Measurements from ENCODE around the gene F2RL1.
"Not testable (repeated sequence)": the region's sequence is repeated elsewhere in the genome, so short reads cannot be mapped to it uniquely, and the experiment has no call there.

F2RL1 gene

DNA sequence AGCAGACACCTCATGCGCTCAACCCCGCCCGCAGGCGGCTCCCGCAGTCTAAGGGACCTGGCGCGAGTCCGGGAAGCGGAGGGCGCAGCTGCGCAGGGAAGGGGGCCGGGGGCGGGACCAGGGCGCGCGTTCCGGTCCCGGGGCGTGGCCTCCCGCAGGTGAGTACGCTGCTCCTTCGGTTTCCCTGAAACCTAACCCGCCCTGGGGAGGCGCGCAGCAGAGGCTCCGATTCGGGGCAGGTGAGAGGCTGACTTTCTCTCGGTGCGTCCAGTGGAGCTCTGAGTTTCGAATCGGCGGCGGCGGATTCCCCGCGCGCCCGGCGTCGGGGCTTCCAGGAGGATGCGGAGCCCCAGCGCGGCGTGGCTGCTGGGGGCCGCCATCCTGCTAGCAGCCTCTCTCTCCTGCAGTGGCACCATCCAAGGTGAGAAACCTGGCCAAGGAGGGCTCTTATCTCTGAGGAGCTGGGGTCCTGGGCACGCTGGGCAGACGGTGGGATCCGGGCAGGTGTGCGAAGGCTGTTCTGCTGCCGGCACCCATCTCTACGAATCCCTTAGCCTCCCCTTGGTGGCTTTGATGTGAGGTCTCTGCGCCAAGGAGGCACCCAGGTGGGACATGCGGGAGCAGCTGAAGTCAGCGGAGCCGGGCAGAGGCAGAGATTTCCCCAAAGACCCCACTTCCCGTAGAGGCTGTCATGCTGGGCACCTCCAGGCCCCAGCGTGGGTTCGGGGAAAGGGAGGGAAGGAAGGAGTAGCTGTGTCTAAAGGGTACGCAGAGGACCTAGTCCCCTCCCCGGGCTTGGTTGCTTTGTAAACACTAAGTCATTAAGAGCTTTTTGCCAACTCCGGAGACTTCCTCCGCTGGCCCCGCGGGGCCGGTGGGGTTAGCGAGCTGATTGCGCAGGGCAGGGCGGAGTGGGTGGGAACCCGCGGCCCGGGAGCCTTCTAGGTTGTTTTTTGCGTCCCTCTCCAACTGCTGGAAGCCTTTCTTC, at the start of gene F2RL1:
Gene F2RL1, plus strand, starts transcription at position 187 of the 988 bp plus-strand sequence. Its CDS starts 153 bp downstream, at position 340.
- intact Hi-C loops (cut with DNase I), result no loop called here
- peak; percentile 7 to 85 (median 64) for DNase-seq

DNA sequence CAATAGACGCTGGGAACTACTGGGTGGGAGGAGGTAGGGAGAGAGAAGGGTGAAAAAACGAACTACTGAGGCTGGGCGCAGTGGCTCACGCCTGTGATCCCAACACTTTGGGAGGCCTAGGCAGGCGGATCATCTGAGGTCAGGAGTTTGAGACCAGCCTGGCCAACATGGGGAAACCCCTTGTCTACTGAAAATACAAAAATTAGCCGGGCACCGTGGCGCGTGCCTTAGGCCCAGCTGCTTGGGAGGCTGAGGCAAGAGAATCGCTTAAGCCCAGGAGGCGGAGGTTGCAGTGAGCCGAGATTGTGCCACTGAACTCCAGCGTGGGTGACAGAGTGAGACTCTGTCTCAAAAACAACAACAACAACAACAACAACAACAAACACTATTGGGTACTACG, 47.8 kb upstream of the F2RL1 start:
- peak in 1 of 42 donors; percentile 20 for DNase-seq

DNA sequence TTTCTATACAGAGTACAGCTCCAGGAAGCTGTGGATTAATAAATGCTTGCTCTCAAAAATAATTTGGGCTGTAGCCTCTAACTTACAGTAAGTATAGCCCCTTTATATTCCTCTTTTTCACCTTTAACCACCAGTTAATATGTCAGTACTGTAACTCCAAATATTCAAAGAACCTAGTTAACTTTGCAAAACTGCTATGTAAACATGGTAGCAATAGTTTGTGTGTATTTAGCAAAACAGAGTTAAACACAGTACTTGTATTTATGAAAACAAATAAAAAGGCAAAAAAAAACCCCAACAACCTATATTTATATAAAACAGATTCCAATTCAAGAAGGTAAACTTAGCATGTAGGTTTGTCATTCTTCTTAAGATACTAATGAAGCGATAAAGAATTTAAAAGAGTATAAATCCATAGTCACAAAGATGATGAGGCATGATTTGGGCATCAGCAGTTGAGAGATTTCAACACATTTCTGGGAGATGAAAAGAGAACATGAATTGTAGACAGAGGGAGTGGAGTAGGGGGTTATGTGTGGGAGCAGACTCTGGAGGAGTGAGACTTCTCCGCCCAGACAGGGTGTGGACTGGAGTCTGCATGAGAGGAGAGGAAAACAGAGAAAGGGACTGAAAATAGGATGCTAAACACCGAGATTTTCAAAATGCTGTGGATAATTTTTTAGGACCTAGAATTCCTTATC, 47.0 kb upstream of the F2RL1 start:
- DNase-seq, result no peak
- intact Hi-C loops (cut with DNase I), result loop anchor here (5.0 kb wide), 1 partner anchor 170 kb away; no protein-coding TSS in a partner anchor

More for the DNA sequence above, 47.8 kb upstream of the F2RL1 start:
- intact Hi-C loops (cut with DNase I), result loop anchor here (5.0 kb wide), 1 partner anchor 169 kb away; no protein-coding TSS in a partner anchor

DNA sequence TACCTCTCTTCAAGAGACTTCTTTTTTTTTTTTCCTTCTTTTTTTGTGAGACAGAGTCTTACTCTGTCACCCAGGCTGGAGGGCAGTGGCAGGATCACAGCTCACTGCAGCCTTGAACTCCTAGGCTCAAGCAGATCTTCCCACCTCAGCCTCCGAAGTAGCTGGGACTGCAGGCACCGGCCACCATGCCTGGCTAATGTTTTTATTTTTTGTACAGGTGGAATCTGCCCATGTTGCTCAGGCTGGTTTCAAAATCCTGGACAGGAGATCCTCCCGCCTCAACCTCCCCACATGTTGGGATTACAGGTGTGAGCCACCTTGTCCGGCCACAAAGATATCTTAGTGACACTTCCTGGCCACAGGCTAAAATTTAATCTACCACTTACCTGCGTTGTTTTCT, 42.9 kb upstream of the F2RL1 start:
- DNase-seq, result no peak
- intact Hi-C loops (cut with DNase I), result no loop called here

DNA sequence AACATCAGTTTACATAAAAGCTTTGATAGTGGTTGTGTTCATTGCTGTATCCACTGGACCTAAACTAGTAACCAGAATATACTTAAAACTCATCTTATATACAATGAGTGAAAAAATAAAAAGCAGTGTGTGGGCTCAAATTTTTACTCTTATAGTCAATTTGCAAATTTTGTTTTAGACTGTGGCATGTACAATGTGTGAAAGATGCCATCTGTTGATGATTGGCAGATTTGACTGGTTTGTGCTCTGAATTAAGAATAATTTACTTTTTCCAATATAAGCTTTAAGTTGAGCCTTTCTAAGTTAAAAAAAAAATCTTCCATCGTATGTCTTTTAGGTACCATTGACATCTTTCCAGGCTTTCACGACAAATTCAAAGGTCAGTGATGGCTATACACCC, 42.4 kb upstream of the F2RL1 start:
- intact Hi-C loops (cut with DNase I), result no loop called here
- no peak for DNase-seq

GRCh38 chr5:76780616-76781015, 38.2 kb upstream of the F2RL1 start:
- intact Hi-C loops (cut with DNase I); DNase-seq: not testable (repeated sequence)

GRCh38 chr5:76781775-76782174, 37.1 kb upstream of the F2RL1 start:
- no peak for DNase-seq
- intact Hi-C loops (cut with DNase I), result no loop called here

DNA sequence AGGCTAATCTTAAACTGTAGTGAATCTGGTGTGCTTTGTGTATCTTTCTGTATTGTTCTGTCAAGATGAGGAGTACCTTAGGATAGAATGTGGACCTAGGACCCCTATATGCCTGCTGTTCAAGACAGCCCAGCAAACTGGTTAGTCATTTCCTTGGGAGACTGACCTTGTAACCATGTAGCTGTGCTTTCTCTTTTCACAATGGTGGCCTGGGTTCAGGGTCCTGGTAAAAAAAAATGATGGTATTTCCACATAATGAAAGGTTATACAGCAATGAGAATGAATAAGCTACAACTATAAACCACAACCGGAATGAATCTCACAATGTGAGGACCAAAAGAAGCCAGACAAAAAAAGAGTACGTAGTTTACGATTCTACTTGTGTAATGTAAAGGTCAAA, 36.4 kb upstream of the F2RL1 start:
- intact Hi-C loops (cut with DNase I), result no loop called here
- no peak for DNase-seq

- intact Hi-C loops (cut with DNase I), result no loop called here
- no peak for DNase-seq
Measured at GRCh38 chr5:76787237-76787636, 31.6 kb upstream of the F2RL1 start.

- intact Hi-C loops (cut with DNase I), result no loop called here
- no peak for DNase-seq
Measured at GRCh38 chr5:76788362-76788761, 30.5 kb upstream of the F2RL1 start.

DNA sequence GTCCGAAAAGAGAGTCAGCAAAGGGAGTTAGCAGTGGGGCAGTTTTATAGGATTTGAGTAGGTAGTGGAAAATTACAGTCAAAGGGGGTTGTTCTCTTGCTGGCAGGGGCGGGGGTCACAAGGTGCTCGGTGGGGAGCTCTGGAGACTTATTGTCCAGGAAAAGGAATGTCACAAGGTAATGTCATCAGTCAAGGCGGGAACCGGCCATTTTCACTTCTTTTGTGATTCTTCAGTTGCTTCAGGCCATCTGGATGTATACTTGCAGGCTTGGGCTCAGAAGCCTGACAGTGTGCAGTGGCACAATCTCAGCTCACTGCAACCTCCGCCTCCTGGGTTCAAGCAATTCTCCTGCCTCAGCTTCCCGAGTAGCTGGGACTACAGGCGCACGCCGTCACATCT, 29.6 kb upstream of the F2RL1 start:
- DNase-seq; intact Hi-C loops (cut with DNase I): not testable (repeated sequence)

GRCh38 chr5:76789991-76790581, 28.7 kb upstream of the F2RL1 start:
- intact Hi-C loops (cut with DNase I), result no loop called here
- DNase-seq, result no peak

DNA sequence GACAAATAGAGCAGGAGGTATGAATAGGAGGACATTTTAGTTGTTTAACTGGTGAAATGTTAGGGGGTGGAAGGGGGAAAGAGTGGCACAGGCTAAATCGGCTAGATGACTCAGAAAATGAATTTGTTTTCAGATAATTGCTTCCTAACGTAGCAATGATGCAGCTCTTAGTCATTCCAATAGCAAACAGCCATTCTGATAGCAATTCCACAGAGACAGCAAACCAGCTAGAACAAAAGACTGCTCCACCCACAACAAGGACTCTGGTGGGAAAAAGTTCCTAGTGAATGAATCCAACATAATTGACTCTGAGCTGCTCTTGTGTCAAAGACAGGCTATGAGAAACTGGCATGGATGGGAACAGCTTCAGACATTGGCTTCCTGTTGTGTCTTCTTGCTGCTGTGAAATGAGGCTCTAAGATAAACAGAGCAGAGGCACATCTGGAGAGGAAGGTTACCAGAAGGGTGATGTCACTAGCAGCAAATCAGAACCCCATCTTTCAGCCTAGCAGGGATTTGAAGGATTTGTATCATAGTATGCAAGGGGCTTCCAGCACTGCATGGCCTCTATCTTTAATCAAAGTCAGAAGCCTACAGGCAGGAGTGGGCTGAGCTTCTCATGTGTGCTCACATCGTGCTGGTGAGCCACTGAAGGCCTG, 28.1 kb upstream of the F2RL1 start:
- intact Hi-C loops (cut with DNase I), result no loop called here
- DNase-seq, result peak in 13 of 42 donors; percentile 4 to 64 (median 25)

DNA sequence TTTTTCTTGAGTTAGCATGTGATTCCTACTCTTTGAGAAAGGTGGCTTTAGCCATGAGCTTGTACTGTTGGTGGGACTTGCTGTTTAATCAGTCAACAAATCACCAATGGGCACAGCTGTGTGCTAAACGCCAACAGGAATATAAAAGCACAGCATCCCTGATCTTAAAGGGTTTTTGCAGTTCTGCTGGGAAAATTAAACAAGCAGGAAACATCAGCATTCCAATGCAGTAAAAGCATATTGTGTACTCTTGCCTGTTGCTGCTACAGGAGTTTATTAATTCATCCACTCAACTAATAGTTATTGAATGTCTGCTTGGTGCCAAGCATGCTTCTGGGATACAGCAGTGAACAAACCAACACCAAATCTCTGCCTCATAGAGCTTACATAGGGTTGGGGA, 27.4 kb upstream of the F2RL1 start:
- intact Hi-C loops (cut with DNase I), result no loop called here
- DNase-seq, result no peak

DNA sequence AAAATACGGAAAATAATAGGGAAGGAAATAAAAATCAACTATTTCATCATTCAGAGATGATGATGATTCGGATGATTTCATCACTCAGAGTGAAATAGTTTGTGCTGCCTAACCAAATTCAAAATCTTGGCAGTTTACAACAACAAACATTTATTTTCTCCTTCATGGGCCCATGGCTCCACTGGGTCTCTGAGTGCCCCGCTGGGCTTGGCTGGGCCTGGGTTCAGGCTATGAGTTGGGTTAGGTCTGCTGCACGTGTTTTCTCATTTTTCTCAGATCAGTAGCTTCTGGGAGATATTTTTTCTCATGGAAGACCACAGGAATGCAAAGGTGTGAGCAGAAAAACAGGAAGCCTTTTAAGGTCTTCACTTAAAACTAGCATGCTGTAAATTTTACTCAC, 24.0 kb upstream of the F2RL1 start:
- no peak for DNase-seq
- intact Hi-C loops (cut with DNase I), result no loop called here

DNA sequence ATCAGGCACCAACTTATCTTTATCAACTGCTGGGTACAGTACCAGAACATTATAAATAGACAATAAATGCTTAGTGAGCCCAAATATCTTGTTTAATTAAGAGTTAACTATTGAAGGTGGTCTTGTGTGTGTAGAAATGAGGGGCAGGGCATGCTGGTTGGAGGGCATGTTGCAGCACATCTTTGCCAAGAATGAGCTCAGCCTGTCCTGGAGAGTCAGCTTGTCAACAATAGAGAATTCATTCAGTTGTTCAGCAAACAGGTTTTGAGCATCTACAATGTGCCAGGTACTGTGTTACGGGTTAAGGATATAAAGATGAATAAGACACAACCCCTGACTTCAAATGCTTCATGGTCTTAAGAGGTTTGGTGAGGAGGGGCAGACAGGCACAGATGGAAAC, 19.2 kb upstream of the F2RL1 start:
- intact Hi-C loops (cut with DNase I), result no loop called here
- DNase-seq, result no peak

GRCh38 chr5:76800579-76800978, 18.3 kb upstream of the F2RL1 start:
- intact Hi-C loops (cut with DNase I), result no loop called here

DNA sequence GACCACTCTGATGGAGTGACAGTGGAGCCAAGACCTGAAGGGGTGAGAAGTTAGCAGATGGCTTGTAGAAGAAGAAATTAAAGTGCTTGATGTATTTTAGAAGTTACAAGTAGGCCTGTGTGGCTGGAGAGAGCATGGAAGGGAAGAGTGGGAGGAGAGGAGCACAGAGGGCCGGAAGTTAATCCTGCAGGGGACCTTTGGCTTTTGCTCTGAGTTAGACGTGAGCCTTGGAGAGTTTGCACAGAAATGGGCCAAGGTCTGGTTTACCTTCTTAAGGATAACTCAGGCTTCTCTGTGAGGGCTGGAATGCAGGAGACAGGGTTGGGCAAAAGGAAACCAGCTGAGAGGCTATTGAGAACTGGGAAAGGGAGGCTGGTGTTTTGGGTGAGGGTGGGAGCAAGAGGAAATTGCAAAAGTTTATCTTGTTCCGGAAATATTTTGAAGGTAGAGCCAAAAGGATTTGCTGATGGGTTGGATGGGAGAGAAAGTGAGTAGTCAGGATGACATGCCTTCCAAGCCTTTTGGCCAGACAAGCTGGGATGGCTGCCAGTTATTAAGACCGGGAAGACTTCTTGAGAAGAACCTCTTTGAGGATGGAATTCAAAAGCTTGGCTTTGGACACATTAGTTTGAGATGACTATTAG, 17.5 kb upstream of the F2RL1 start:
- no peak for DNase-seq
- intact Hi-C loops (cut with DNase I), result no loop called here

More at GRCh38 chr5:76800579-76800978, 18.3 kb upstream of the F2RL1 start:
- no peak for DNase-seq

GRCh38 chr5:76801803-76802195, 17.0 kb upstream of the F2RL1 start:
- DNase-seq, result no peak
- intact Hi-C loops (cut with DNase I), result no loop called here

Data from head of caudate nucleus (tissue), 42 donors.